Measurements from ENCODE around the gene ARL5A. TPM values are rescaled to one million over a fixed set of nuclear protein-coding genes. Genes with fewer than 3 reads are reported as not detected.

The ARL5A gene
- total and polyA plus RNA-seq, 5 donors: 26.8 to 119 (median 93.3) TPM

DNA sequence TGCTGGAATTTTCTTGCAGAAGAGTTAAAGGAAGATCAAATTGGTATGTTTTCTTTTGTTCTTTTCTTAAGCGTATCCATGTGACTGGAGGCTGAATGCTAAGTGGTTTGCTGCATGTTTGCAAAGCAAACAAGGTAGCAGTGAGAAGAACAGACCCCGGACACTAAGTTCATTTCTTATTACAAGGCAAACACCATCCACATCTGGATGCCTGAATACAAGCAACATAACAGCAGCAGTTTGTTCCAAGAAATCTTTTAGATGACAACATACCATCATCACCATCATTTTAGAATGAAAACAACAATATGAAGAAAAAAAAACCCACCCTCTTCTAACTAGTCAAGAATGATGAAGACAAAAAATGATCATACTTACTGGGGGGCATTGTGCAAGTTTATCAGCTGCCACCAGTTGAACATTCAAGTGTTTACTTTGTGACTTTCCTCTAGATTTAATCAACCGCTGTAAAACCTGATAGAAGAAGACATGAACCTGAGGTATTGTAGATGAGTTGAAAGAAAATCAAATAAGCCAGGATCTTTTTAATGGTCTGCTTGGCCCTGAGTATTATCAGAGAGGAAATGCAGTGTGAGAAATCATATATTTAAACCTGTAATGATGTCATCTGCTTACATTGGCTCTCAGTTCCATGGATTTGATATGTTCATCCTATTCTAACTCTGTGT lies 25.0 kb upstream of the ARL5A start:
- WGBS: 81% methylated on average over 3 of the region's 3 CpGs
- intact Hi-C loops (cut with DNase I): no loop called here
- Histone ChIP-seq H3K27ac (ENCODE audit: low read length) (no peak overlapping the region), H3K4me1 (ENCODE audit: control insufficient read depth, insufficient read depth, low read length) (no peaks in the 10 kb centered on the region), H3K4me3 (ENCODE audit: low read length) (no peak overlapping the region), H3K27me3 (ENCODE audit: control insufficient read depth, insufficient read depth) (no peaks in the 10 kb centered on the region), H3K9me3 (ENCODE audit: control insufficient read depth, low read length) (no peaks in the 10 kb centered on the region)
- no peak for DNase-seq
- peak in 1 of 2 donors; percentile 23 for ATAC-seq

DNA sequence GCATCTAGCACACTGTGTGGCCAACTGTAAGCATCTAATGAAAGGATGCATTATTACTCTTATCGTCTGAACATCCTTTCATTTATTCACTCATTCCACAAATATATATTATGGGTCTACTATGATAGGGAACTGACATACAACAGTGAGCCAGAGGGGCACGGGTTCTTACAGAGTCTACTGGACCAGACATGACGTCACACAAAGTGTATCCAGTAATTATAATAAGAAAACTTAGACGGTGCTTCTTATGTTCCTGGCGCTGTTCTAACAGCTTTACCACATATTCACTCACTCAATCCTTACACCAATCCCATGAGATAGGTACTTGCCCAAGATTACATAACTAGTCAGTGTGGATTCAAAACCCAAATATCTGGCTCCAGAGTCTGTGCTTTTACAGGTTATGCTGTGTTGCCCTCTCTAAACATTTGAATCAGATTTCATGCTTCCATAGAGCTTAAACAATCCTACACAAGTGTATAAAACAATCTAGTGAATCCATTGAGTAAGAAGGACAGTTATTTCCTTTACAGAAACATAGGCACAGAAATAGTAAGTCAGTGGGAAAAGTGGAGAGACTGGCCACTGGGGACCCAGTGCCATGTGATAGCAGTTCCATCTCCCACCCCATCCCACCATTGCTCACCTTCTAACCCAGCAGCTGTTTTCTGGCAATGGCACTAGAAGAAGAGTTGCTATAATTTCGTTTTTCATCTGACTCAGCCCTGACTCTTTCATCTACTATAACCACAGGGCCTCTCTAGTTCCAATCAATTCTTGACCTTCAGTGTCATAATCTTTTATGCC lies 24.2 kb upstream of the ARL5A start:
- H3K27me3 ChIP-seq (ENCODE audit: control insufficient read depth, insufficient read depth): no peaks in the 10 kb centered on the region
- H3K4me3 ChIP-seq (ENCODE audit: low read length): no peak overlapping the region
- WGBS: 62% methylated on average over 6 of the region's 6 CpGs
- H3K27ac ChIP-seq (ENCODE audit: low read length): no peak overlapping the region
- H3K9me3 ChIP-seq (ENCODE audit: control insufficient read depth, low read length): no peaks in the 10 kb centered on the region
- ATAC-seq: peak; percentile 14 to 45
- no peaks in the 10 kb centered on the region for H3K4me1 ChIP-seq (ENCODE audit: control insufficient read depth, insufficient read depth, low read length)
- DNase-seq: no peak
- intact Hi-C loops (cut with DNase I): no loop called here

- WGBS: 54% methylated on average over 3 of the region's 3 CpGs
- Histone ChIP-seq H3K27me3 (ENCODE audit: control insufficient read depth, insufficient read depth) (no peaks in the 10 kb centered on the region), H3K9me3 (ENCODE audit: control insufficient read depth, low read length) (no peaks in the 10 kb centered on the region), H3K4me3 (ENCODE audit: low read length) (no peak overlapping the region), H3K4me1 (ENCODE audit: control insufficient read depth, insufficient read depth, low read length) (no peaks in the 10 kb centered on the region), H3K27ac (ENCODE audit: low read length) (no peak overlapping the region)
- peak; percentile 51 to 56 for ATAC-seq
- intact Hi-C loops (cut with DNase I): no loop called here
- DNase-seq: no peak
Measured at GRCh38 chr2:151851761-151852160, 23.5 kb upstream of the ARL5A start.

- H3K9me3 ChIP-seq (ENCODE audit: control insufficient read depth, low read length): no peaks in the 10 kb centered on the region
- H3K4me1 ChIP-seq (ENCODE audit: control insufficient read depth, insufficient read depth, low read length): peaks cover under 1% of the 10 kb centered on the region
- DNase-seq: no peak
- ATAC-seq: no peak
- no peak overlapping the region for H3K27ac ChIP-seq (ENCODE audit: low read length)
- intact Hi-C loops (cut with DNase I): no loop called here
- no peak overlapping the region for H3K4me3 ChIP-seq (ENCODE audit: low read length)
- 84% methylated on average over 4 of the region's 4 CpGs for WGBS
- no peaks in the 10 kb centered on the region for H3K27me3 ChIP-seq (ENCODE audit: control insufficient read depth, insufficient read depth)
Measured at GRCh38 chr2:151849413-151850010, 21.3 kb upstream of the ARL5A start.

DNA sequence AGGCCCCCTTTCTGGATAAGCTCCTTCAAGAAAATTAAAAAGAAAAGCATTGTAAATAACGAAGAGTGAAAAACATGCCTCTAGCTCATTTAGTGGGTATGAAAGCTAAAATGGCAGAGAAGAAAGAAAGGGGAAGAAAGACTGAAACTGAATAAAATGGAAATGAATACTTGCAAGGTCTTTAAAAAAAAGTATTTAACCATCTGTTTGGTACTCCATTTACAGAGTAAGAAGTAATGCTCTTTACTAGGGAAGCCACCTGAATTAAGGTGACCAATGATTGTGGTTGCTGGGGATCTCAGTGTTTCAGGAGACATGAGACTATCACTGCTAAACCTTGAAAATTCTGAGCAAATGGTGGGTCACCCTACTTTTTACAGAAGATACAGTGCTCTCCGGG lies 17.7 kb upstream of the ARL5A start:
- Histone ChIP-seq H3K4me3 (ENCODE audit: low read length) (no peak overlapping the region), H3K4me1 (ENCODE audit: control insufficient read depth, insufficient read depth, low read length) (peaks cover 6% of the 10 kb centered on the region), H3K27ac (ENCODE audit: low read length) (no peak overlapping the region), H3K9me3 (ENCODE audit: control insufficient read depth, low read length) (no peaks in the 10 kb centered on the region), H3K27me3 (ENCODE audit: control insufficient read depth, insufficient read depth) (no peaks in the 10 kb centered on the region)
- ATAC-seq (no peak), DNase-seq (no peak)
- WGBS: 92% methylated on average over 2 of the region's 2 CpGs
- intact Hi-C loops (cut with DNase I): no loop called here

GRCh38 chr2:151845481-151845880 lies 17.3 kb upstream of the ARL5A start:
- no peaks in the 10 kb centered on the region for H3K27me3 ChIP-seq (ENCODE audit: control insufficient read depth, insufficient read depth)
- no peak overlapping the region for H3K4me3 ChIP-seq (ENCODE audit: low read length)
- H3K9me3 ChIP-seq (ENCODE audit: control insufficient read depth, low read length): no peaks in the 10 kb centered on the region
- intact Hi-C loops (cut with DNase I): no loop called here
- DNase-seq (no peak), ATAC-seq (peak; percentile 49 to 56)
- peaks cover 6% of the 10 kb centered on the region for H3K4me1 ChIP-seq (ENCODE audit: control insufficient read depth, insufficient read depth, low read length)
- no peak overlapping the region for H3K27ac ChIP-seq (ENCODE audit: low read length)
- 60% methylated on average over 4 of the region's 4 CpGs for WGBS

DNA sequence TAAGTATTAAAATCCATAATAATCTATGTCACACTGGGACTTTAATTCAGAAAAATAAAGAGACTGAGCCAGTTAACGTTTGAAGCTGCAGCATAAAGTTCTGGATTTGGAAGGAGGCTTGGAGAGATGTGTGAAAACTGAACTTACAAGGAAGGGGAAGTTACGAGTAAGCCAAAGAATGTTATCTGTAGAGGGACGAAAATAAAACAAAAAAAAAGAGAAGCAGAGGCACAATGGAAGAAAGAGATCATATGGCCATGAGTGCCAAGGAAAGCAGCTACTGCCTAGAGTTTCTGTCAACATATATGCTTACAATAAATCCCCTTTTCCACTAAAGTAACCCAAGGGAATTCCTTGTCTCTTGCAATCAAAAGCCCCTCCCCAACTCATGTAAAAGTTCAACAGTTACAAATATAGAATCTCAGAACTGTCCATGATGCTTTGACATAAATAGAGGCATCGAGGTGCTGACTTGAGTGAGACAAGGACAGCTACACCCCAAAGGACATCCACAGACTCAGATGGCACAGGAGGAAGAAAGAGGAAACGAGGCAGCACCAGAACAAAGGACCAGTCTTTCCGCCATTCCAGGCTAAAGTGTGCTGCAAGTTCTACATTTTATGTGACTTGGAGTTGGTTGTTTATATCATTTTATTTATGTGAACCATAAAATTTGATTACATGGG lies 16.1 kb upstream of the ARL5A start:
- 19% methylated on average over 6 of the region's 6 CpGs for whole genome bisulfite sequencing
- ATAC-seq (peak; percentile 82 to 83), DNase-seq (no peak)
- Histone ChIP-seq H3K9me3 (ENCODE audit: control insufficient read depth, low read length) (no peaks in the 10 kb centered on the region), H3K27me3 (ENCODE audit: control insufficient read depth, insufficient read depth) (no peaks in the 10 kb centered on the region), H3K4me1 (ENCODE audit: control insufficient read depth, insufficient read depth, low read length) (peaks cover 6% of the 10 kb centered on the region), H3K4me3 (ENCODE audit: low read length) (no peak overlapping the region), H3K27ac (ENCODE audit: low read length) (peak overlapping the region; percentile 54)
- intact Hi-C loops (cut with DNase I): no loop called here

- H3K4me3 ChIP-seq (ENCODE audit: low read length): no peak overlapping the region
- peaks cover 6% of the 10 kb centered on the region for H3K4me1 ChIP-seq (ENCODE audit: control insufficient read depth, insufficient read depth, low read length)
- 33% methylated on average over 1 of the region's 1 CpG for WGBS
- no peaks in the 10 kb centered on the region for H3K27me3 ChIP-seq (ENCODE audit: control insufficient read depth, insufficient read depth)
- DNase-seq: no peak
- peak overlapping the region; percentile 19 for H3K27ac ChIP-seq (ENCODE audit: low read length)
- intact Hi-C loops (cut with DNase I): no loop called here
- no peaks in the 10 kb centered on the region for H3K9me3 ChIP-seq (ENCODE audit: control insufficient read depth, low read length)
- peak; percentile 42 to 72 for ATAC-seq
Measured at GRCh38 chr2:151843691-151844061, 15.5 kb upstream of the ARL5A start.

- Histone ChIP-seq H3K9me3 (ENCODE audit: control insufficient read depth, low read length) (no peaks in the 10 kb centered on the region), H3K4me1 (ENCODE audit: control insufficient read depth, insufficient read depth, low read length) (peaks cover 6% of the 10 kb centered on the region), H3K27me3 (ENCODE audit: control insufficient read depth, insufficient read depth) (no peaks in the 10 kb centered on the region), H3K27ac (ENCODE audit: low read length) (peak overlapping the region; percentile 52), H3K4me3 (ENCODE audit: low read length) (no peak overlapping the region)
- no peak for DNase-seq
- ATAC-seq: peak in 1 of 2 donors; percentile 43
- WGBS: 56% methylated on average over 8 of the region's 8 CpGs
- intact Hi-C loops (cut with DNase I): no loop called here
Measured at GRCh38 chr2:151842830-151843690, 14.8 kb upstream of the ARL5A start.

- intact Hi-C loops (cut with DNase I): no loop called here
Measured at GRCh38 chr2:151841047-151841424, 12.8 kb upstream of the ARL5A start.

More at GRCh38 chr2:151841047-151841424, 12.8 kb upstream of the ARL5A start:
- ATAC-seq (no peak), DNase-seq (no peak)
- Histone ChIP-seq H3K9me3 (ENCODE audit: control insufficient read depth, low read length) (no peaks in the 10 kb centered on the region), H3K4me1 (ENCODE audit: control insufficient read depth, insufficient read depth, low read length) (peaks cover 6% of the 10 kb centered on the region), H3K27me3 (ENCODE audit: control insufficient read depth, insufficient read depth) (no peaks in the 10 kb centered on the region), H3K4me3 (ENCODE audit: low read length) (no peak overlapping the region), H3K27ac (ENCODE audit: low read length) (no peak overlapping the region)
- WGBS: 90% methylated on average over 2 of the region's 2 CpGs
